Measurements from ENCODE around the gene SSU72.

Gene SSU72

DNA sequence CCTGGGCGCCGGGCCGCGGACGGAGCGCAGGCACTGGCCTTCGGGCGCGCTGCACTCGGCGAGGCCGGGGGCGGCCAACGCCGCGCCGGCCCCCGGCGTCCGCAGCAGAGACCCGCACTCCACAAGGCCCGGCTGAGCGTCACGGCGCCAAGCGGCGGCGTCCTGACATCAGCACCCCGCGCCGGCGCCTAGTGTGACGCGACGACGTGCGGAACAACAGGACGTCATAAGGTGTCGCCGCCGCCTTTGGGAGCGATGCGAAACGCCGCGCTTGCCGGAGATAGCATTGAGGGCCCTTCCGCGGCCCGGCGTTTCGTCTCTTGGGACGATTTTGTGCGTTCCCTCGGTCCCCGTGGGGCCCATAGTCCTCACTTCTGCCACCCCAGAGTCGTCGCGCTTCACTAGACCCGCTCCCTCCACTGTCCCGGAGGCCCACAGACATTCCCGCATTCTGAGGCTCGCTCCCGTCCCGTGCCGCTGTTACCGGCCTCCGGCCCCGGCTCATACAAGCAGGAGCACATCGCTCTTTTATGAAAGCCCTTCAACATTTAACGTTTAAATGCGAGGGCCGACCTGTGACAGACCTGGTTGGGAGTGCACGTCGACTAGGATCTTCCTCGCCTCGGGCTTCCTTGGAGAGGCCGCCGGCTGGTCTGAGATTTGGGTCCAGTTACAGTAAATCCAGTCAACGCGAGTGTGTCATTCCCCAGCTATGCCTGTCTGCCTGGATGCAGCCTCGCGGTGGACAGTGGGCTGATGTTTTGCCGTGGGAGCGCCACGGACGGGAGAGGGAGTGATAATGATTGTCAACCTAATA is at the start of gene SSU72:
TSS of gene SSU72 (minus strand) at position 143 of the 817 bp plus-strand sequence. CDS start 306 bp downstream, outside the sequence.
- Histone ChIP-seq H3K27me3 (ENCODE audit: control insufficient read depth, insufficient read depth, low read length) (peaks cover 8% of the 10 kb centered on the region), H3K9ac (ENCODE audit: low read length) (peak within 1 kb of the TSS; percentile 90), H3K4me1 (ENCODE audit: control insufficient read depth, low read depth, low read length) (peaks cover 3% of the 10 kb centered on the region), H3K9me3 (ENCODE audit: control insufficient read depth, low read depth, low read length) (no peaks in the 10 kb centered on the region), H3K4me3 (ENCODE audit: low read length) (peak within 1 kb of the TSS; percentile 90), H3K27ac (ENCODE audit: low read length) (peak within 1 kb of the TSS; percentile 50), H3K36me3 (ENCODE audit: control insufficient read depth, low read depth, low read length) (peaks cover 9% of the 10 kb centered on the region)

DNA sequence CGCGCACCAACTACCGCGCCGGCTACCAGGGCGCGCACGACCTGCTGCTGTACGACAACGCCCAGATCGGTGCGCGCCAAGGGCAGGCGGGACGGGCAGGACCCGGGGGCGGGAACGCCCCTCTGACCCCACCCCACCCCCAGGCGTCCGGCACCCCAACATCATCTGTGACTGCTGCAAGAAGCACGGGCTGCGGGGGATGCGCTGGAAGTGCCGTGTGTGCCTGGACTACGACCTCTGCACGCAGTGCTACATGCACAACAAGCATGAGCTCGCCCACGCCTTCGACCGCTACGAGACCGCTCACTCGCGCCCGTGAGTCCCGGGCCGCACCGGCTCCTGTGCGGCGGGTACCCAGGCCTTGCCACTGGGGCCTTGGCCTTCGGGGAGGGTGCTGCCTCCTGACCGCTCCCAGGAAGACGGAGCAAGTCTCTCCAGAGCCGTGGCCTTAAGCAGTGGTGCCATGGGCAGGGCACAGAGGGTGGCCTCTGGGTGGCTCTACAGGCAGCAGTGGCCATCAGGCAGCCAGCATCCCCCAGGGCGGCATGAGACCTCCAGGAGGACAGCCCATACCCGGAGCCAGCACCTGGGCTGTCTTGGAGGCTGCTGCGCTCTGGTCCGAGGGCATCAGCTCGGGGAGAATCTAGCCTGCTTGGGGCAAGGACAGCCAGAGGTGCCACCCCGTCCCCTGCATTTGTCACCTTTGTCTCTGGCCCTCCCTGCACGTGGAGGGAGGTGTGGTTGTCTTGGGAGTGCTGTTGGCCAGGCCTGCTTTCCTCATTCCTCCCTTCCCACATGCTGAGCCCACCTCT is 49.2 kb upstream of the SSU72 start:
- Histone ChIP-seq H3K9ac (ENCODE audit: low read length) (no peak overlapping the region), H3K36me3 (ENCODE audit: control insufficient read depth, low read depth, low read length) (no peaks in the 10 kb centered on the region), H3K4me1 (ENCODE audit: control insufficient read depth, low read depth, low read length) (no peaks in the 10 kb centered on the region), H3K27ac (ENCODE audit: low read length) (no peak overlapping the region), H3K9me3 (ENCODE audit: control insufficient read depth, low read depth, low read length) (no peaks in the 10 kb centered on the region), H3K4me3 (ENCODE audit: low read length) (no peak overlapping the region), H3K27me3 (ENCODE audit: control insufficient read depth, insufficient read depth, low read length) (no peaks in the 10 kb centered on the region)

DNA sequence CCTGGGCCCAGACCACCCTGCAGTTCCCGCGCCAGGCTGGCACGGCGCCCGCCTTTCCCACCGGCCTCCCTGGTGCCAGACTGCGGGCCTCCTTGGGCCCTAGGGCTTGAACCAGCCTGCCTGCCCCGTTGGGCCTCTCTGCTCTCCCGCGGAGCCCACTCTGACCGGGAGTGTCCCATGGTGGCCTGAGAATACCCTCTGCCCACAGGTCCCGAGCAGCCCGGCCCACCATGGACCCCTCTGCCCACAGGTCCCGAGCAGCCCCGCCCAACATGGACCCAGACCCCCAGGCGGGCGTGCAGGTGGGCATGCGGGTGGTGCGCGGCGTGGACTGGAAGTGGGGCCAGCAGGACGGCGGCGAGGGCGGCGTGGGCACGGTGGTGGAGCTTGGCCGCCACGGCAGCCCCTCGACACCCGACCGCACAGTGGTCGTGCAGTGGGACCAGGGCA is 48.5 kb upstream of the SSU72 start:
- H3K9ac ChIP-seq (ENCODE audit: low read length): no peak overlapping the region
- no peaks in the 10 kb centered on the region for H3K36me3 ChIP-seq (ENCODE audit: control insufficient read depth, low read depth, low read length)
- no peaks in the 10 kb centered on the region for H3K4me1 ChIP-seq (ENCODE audit: control insufficient read depth, low read depth, low read length)
- H3K27ac ChIP-seq (ENCODE audit: low read length): no peak overlapping the region
- no peaks in the 10 kb centered on the region for H3K9me3 ChIP-seq (ENCODE audit: control insufficient read depth, low read depth, low read length)
- no peaks in the 10 kb centered on the region for H3K27me3 ChIP-seq (ENCODE audit: control insufficient read depth, insufficient read depth, low read length)
- no peak overlapping the region for H3K4me3 ChIP-seq (ENCODE audit: low read length)

DNA sequence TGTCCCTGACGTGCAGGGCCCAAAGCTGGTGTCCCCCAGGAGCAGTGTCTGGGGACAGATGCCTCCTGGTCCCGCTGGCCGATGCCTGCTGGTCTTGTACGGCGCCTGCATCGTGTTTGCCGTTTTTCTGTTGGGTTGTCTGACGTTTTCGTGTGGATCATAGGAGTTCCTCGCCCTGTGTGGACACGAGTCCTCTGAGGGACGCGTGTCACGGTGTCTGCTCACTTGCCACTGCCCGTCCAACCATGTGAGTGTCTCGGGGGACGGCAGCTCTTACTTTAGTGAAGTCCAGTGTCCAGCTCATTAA is 48.1 kb upstream of the SSU72 start:
- Histone ChIP-seq H3K9me3 (ENCODE audit: control insufficient read depth, low read depth, low read length) (no peaks in the 10 kb centered on the region), H3K9ac (ENCODE audit: low read length) (no peak overlapping the region), H3K36me3 (ENCODE audit: control insufficient read depth, low read depth, low read length) (no peaks in the 10 kb centered on the region), H3K4me1 (ENCODE audit: control insufficient read depth, low read depth, low read length) (no peaks in the 10 kb centered on the region), H3K27ac (ENCODE audit: low read length) (no peak overlapping the region), H3K4me3 (ENCODE audit: low read length) (no peak overlapping the region), H3K27me3 (ENCODE audit: control insufficient read depth, insufficient read depth, low read length) (no peaks in the 10 kb centered on the region)

DNA sequence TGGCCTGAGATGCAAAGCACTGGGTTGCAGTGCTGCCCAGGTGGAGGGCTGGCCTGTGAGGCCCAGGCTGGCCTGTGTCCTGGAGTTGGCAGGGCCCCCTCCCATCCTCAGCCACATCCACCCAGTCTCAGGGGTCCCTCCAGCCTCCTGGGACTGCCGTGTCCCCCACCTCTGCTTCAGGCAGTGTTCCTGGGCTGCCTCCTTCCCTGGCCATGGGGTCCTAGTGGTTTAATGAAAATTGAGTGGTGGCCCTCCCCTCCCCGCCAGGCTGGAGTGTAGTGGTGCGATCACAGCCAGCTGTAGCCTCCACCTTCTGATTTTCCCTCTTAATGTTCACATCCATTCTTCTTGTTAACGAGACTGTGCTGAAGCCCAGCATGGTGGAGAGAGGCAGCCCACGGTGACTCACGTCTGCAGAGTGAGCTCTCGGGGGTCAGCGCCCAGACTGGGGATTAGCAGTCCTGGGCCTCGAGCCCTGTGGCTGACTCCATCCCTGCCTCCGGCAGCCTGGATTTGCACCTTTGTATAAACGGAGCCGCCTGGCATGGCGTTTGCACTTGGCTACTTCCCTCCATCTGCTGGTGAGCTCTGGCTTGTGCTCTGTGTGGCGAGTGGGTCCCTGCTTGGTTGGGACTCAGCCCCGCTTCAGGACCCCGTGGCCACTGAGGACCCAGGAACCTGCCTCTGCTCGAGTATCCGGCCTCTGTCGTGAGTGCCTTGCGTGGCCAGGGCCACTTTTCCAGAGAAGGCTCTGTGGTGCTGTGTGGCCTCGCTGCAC is 47.5 kb upstream of the SSU72 start:
- Histone ChIP-seq H3K36me3 (ENCODE audit: control insufficient read depth, low read depth, low read length) (no peaks in the 10 kb centered on the region), H3K27me3 (ENCODE audit: control insufficient read depth, insufficient read depth, low read length) (no peaks in the 10 kb centered on the region), H3K27ac (ENCODE audit: low read length) (no peak overlapping the region), H3K4me1 (ENCODE audit: control insufficient read depth, low read depth, low read length) (no peaks in the 10 kb centered on the region), H3K4me3 (ENCODE audit: low read length) (no peak overlapping the region), H3K9ac (ENCODE audit: low read length) (no peak overlapping the region), H3K9me3 (ENCODE audit: control insufficient read depth, low read depth, low read length) (no peaks in the 10 kb centered on the region)

DNA sequence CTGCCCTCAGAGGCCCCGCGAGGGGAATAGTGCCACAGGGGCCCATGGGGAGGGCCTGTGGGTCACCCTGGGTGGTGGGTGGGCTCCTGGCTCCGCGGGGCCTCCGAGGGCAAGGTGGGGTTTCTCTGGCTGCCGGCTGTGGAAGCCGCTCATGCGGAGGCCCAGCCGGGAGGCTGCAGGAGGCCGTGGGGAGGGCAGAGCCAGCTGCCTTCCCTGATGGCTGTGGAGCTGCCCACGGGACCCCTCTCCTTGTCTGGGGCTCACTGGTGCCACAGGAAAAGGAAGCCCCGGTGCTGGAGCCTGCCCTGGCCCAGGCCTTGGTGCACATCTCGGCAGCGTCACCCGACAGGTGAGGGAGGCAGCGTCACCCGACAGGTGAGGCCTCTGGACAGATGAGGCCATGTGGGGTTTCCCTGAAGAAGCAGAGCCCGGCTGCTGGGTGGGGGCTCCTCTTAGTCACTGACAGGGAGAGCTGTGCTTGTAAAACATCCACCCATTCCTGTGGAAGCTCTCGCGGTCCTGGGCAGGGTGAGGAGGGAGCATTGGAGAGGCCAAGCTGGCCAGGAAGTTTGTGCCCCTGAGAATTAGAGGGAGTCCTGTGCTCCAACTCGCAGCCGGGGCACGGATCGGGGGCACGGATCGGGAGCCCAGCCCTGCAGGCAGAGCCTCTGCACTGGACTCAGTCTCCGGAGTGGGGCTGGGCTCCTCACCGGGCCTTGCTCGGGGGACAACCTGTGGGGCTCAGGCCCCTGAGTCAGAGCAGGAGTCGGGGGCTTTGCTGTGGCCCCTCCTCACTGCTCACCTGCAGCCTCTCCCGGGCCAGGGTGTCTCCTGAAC is 46.7 kb upstream of the SSU72 start:
- H3K9me3 ChIP-seq (ENCODE audit: control insufficient read depth, low read depth, low read length): no peaks in the 10 kb centered on the region
- no peaks in the 10 kb centered on the region for H3K27me3 ChIP-seq (ENCODE audit: control insufficient read depth, insufficient read depth, low read length)
- no peak overlapping the region for H3K27ac ChIP-seq (ENCODE audit: low read length)
- H3K9ac ChIP-seq (ENCODE audit: low read length): no peak overlapping the region
- H3K36me3 ChIP-seq (ENCODE audit: control insufficient read depth, low read depth, low read length): no peaks in the 10 kb centered on the region
- H3K4me3 ChIP-seq (ENCODE audit: low read length): no peak overlapping the region
- no peaks in the 10 kb centered on the region for H3K4me1 ChIP-seq (ENCODE audit: control insufficient read depth, low read depth, low read length)

DNA sequence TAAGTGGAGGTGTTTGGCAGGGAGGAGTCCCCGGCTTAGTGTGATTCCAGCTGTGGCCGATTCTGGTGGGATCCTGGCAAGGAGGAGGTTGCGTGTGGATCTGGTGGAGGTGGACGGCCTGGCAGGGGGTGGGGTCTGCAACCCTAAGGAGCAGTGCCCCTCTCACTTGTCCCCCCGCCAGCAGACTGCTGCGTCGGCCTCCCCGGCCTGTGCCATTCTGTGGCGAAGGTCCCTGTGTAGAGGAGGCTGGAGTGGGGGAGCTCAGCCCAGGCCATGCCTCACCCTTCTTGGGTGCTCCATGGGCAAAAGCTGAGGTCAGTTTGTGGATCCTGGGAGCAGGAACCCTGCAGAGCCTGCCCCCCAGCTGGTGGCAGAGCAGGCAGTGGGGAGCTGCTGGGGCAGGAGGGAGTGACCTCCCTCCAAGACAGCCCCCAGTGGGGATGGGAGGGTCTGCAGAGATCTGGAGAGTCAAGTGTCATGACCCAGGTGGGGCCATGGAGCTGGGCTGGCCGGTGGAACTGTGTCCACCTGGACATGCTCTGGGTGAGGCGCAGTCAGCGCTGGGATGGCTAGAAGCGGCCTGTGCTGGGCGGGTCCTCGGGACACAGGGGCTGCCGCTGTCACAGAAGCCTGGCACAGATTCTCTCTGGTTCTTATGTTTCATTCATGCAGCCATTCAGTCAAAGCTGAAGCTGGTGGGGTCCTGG is 45.9 kb upstream of the SSU72 start:
- H3K4me1 ChIP-seq (ENCODE audit: control insufficient read depth, low read depth, low read length): no peaks in the 10 kb centered on the region
- no peaks in the 10 kb centered on the region for H3K36me3 ChIP-seq (ENCODE audit: control insufficient read depth, low read depth, low read length)
- H3K27ac ChIP-seq (ENCODE audit: low read length): no peak overlapping the region
- no peak overlapping the region for H3K9ac ChIP-seq (ENCODE audit: low read length)
- H3K4me3 ChIP-seq (ENCODE audit: low read length): no peak overlapping the region
- H3K27me3 ChIP-seq (ENCODE audit: control insufficient read depth, insufficient read depth, low read length): no peaks in the 10 kb centered on the region
- H3K9me3 ChIP-seq (ENCODE audit: control insufficient read depth, low read depth, low read length): no peaks in the 10 kb centered on the region

DNA sequence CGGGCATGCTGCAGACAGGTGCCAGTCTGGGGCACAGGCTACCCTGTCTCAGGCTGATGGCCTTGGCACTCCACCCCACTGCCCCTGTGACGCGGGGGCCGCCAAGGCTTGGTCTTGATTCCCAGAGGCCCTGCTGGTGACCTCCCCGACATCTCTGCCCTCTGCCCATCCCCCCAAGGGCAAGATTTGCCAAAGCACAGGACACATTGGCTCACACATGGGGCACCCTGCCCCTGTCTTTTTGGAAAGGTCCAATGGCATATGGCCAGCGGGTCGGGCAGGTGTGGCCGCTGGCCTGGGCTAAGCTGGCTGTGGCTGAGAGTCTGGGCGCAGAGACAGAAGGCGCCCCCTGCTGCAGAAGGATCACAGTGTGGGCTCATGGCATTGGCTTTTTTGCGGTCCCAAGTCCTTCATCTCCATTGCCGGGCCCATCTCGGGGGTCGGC is 45.3 kb upstream of the SSU72 start:
- Histone ChIP-seq H3K4me1 (ENCODE audit: control insufficient read depth, low read depth, low read length) (no peaks in the 10 kb centered on the region), H3K27ac (ENCODE audit: low read length) (no peak overlapping the region), H3K9me3 (ENCODE audit: control insufficient read depth, low read depth, low read length) (no peaks in the 10 kb centered on the region), H3K4me3 (ENCODE audit: low read length) (no peak overlapping the region), H3K36me3 (ENCODE audit: control insufficient read depth, low read depth, low read length) (no peaks in the 10 kb centered on the region), H3K9ac (ENCODE audit: low read length) (no peak overlapping the region), H3K27me3 (ENCODE audit: control insufficient read depth, insufficient read depth, low read length) (no peaks in the 10 kb centered on the region)

DNA sequence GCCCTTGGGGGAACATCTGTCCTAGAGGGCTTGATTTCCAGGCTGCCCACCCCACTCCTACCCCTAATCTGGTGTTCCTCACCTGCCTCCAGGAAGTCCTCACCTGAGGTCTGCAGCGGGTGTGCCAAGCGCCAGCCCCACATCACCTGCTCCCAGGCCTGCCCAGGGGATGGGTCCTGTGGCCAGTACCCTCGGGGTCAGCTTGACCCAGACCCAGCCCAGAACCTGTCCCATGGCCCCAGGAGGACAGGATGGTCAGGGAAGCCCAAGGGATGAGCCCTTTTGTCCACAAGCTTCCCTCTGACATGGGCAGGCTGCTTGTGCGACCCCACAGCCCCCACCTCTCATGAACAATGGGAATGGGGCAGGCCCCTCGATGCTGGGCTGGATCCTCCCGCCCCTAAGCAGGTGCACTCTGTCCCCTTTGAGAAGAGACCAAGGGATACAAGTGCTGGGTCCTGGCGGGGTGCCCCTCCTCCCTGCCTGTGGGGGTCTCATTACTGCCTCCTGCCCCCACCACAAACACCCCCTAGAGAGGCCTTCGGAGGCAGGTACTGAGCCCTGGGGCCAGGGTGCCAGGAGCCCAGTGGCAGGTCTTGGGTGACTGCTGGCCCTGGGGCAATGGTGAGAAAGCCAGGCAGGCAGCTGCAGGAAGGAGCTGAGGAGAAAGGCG is 43.9 kb upstream of the SSU72 start:
- Histone ChIP-seq H3K4me3 (ENCODE audit: low read length) (no peak overlapping the region), H3K9me3 (ENCODE audit: control insufficient read depth, low read depth, low read length) (no peaks in the 10 kb centered on the region), H3K27ac (ENCODE audit: low read length) (no peak overlapping the region), H3K27me3 (ENCODE audit: control insufficient read depth, insufficient read depth, low read length) (no peaks in the 10 kb centered on the region), H3K9ac (ENCODE audit: low read length) (no peak overlapping the region), H3K36me3 (ENCODE audit: control insufficient read depth, low read depth, low read length) (no peaks in the 10 kb centered on the region), H3K4me1 (ENCODE audit: control insufficient read depth, low read depth, low read length) (peaks cover 4% of the 10 kb centered on the region)

DNA sequence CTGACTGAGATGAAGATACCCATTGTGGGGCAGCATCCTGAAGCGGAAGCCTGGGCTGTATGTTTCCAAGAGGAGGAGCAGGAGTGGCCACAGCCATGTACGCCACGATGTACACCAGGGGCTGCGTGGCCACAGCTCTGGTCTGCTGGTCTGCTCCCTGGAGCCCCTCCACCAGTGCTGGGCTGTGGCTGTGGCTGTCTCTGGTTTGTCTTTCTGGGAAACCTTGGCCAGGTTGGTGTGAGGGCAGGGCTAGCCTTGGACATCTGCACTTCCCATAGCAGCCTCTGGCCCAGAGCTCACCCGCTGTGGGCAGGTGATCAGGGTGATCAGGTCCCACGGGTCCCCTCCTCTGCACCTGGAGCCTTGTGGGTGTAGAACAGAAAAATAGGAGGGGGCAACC is 43.3 kb upstream of the SSU72 start:
- Histone ChIP-seq H3K9me3 (ENCODE audit: control insufficient read depth, low read depth, low read length) (no peaks in the 10 kb centered on the region), H3K9ac (ENCODE audit: low read length) (no peak overlapping the region), H3K27me3 (ENCODE audit: control insufficient read depth, insufficient read depth, low read length) (no peaks in the 10 kb centered on the region), H3K36me3 (ENCODE audit: control insufficient read depth, low read depth, low read length) (no peaks in the 10 kb centered on the region), H3K4me3 (ENCODE audit: low read length) (no peak overlapping the region), H3K27ac (ENCODE audit: low read length) (no peak overlapping the region), H3K4me1 (ENCODE audit: control insufficient read depth, low read depth, low read length) (peaks cover 4% of the 10 kb centered on the region)

Data from iPS-18a (cell line).